HTR-8/SVneo (cell line): Measurements from ENCODE around the gene OBSCN.
A peak's percentile ranks its signal among the peaks of the same experiment; 100 is the strongest.
"Not testable (repeated sequence)": the region's sequence is repeated elsewhere in the genome, so short reads cannot be mapped to it uniquely, and the experiment has no call there.

Experiments used
- DNase-seq: peaks from one replicate; pipeline ENCODE4 v3.0.0; 2011; ENCODE audit warnings: low spot score, mixed read lengths; ENCODE audit not compliant: insufficient read length
- FAIRE-seq: peaks from 2 replicates; lab custom pipeline; 2011; peaks lifted over from hg19 to GRCh38; lab: Jason Lieb, UNC

OBSCN gene

GRCh38 chr1:228256626-228257375 lies 49.0 kb downstream of the OBSCN start:
- FAIRE-seq (no peak), DNase-seq (no peak)

DNA sequence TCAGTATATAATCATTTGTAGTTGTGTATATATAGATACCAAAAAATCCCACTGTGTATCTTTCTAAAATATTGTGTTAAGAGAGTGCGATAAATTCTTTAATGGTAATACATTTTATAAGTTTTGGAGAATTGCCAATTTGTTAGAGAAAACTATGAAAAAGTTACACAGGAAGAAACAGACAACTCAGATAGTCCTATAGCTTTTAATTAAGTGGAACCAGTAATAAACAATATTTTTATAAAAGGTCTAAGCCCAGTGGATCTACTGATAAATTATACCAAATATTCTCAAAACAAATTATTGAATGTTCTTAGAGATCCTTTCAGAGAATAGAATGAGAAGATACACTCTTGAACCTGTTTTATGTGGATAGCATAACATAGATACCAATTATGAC lies 50.6 kb downstream of the OBSCN start:
- FAIRE-seq (no peak), DNase-seq (no peak)

- DNase-seq (no peak), FAIRE-seq (no peak)
These were observed 51.6 kb downstream of the OBSCN start for GRCh38 chr1:228259368-228259894.

DNA sequence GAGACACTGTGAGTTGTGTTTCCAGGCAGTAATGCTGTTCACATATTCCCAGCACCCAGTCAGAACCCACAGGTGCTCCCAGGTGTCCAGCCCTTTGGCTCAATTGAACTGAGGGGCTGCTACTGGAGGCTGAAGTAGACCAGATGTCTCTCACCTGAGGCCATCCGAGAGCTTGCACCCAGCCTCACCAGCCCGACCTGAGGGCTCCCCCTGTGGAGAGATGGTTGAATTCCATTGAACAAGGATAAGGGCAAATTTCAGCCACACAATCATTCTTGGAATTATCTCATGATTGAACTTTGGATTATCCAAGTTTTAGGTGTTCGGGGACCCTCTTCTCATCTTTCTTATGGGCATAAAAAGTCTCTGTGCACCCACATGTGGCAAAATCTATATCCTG lies 52.1 kb downstream of the OBSCN start:
- FAIRE-seq (no peak), DNase-seq (no peak)

- FAIRE-seq (no peak), DNase-seq (no peak)
These were observed 53.9 kb downstream of the OBSCN start for GRCh38 chr1:228261706-228262105.

DNA sequence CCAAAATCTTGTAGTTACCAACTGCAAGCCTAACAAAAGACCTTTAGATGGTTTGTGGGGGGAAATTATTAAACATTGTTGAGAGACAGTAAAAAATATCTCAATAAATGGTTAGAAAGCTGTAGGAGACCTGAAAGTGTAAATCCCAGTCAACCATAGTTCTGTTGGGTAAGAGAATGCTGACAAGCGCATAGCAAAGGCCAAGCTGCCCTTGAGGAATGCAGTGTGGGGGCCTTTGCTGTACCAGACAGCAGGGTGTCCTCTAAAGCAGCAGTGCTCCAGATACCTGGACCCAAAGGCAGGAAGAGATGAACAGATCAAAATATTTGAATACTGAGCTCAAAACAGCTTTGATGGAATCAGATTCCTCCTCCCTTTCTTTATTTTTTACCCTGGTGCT lies 54.6 kb downstream of the OBSCN start:
- no peak for DNase-seq
- FAIRE-seq: no peak

DNA sequence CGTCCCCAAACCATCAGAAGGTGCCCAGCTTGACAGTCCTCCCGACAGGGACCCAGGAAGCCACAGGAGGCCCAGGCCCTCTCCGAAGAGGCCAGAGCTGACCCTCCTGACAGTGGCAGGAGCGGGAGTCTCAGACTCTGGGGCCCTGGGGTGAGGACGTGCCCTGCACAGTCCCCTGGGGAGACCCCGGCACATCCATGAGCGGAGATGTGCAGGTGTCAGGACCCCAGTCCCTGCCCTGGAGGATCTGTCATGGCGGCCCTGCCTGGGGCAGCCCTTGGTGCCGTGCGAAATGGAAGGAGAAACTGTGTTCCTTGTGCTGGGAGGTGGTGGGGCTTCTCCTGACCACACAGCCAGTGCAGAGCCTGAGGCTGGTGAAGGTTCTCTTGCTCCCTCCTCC lies 55.8 kb downstream of the OBSCN start:
- FAIRE-seq: no peak
- no peak for DNase-seq

DNA sequence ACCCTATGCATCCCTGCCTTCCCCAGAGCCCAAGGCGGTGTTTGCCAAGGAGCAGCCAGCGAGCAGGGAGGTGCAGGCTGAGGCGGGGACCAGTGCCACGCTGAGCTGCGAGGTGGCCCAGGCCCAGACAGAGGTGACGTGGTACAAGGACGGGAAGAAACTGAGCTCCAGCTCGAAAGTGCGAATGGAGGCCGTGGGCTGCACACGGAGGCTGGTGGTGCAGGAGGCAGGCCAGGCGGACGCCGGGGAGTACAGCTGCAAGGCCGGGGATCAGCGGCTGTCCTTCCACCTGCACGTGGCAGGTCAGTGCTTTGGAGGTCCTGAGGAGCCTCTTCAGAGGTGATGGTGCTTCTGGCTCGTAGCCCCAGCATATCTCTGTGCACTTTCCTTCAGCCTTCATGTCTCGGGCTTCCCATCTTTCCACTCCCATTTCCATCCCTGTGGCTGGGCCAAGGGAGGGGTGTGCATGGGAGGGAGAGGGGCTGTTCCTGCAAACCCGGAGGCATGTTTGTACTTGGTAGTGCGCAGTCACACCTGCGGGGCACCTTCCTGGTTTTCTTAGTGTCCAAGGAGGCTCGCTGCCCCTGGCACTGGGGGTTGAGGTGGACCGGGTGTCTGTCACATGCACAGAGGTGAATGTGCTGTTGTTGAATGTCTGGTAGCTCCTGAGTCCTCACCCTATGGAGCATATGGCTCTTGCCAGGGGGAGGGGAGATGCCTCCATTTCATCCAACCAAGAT lies 56.4 kb downstream of the OBSCN start:
- FAIRE-seq (no peak), DNase-seq (no peak)

- no peak for FAIRE-seq
- DNase-seq: peak; percentile 37
These were observed 57.3 kb downstream of the OBSCN start for GRCh38 chr1:228265167-228265566.

- DNase-seq: no peak
- no peak for FAIRE-seq
These were observed 60.4 kb downstream of the OBSCN start for GRCh38 chr1:228267962-228268880.

DNA sequence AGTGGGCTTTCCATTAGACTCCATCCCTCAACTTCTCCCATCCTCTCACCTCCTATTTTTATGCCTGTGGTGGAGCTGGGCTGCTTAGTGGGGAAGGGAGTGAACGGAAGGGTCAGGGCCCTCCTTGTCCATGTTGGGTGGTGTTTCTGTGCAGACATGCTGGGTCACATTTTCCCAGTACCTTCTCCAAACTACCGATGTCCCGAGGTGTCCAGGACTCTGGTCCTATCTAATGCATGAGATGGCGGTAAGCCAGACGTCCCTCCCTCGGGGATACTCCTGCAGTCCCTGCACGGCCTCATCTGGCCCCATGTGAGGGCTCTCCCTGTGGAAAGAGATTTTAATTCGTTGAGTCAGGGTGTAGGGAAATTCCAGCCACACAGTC lies 61.0 kb downstream of the OBSCN start:
- FAIRE-seq: no peak
- no peak for DNase-seq

GRCh38 chr1:228269431-228269830 lies 61.6 kb downstream of the OBSCN start:
- not testable (repeated sequence) for DNase-seq, FAIRE-seq

GRCh38 chr1:228270032-228270431 lies 62.2 kb downstream of the OBSCN start:
- FAIRE-seq (no peak), DNase-seq (no peak)

DNA sequence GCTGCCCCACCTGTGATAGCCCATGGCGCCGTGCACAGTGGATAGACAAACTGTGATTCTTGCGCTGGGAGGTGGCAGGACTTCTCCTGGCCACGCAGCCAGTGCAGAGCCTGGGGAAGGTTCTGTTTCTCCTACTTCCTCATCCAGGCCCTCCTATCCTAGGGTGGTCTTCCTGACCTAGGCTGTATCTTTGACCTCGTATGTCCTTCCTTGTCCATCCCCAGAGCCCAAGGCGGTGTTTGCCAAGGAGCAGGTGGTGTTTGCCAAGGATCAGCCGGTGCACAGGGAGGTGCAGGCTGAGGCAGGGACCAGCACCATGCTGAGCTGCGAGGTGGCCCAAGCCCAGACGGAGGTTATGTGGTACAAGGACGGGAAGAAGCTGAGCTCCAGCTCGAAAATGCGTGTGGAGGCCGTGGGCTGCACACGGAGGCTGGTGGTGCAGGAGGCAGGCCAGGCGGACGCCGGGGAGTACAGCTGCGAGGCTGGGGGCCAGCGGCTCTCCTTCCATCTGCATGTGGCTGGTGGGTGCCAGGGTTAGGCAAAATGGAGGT lies 63.9 kb downstream of the OBSCN start:
- FAIRE-seq (no peak), DNase-seq (no peak)

GRCh38 chr1:228272331-228272791 lies 64.5 kb downstream of the OBSCN start:
- no peak for DNase-seq

GRCh38 chr1:228272831-228273571 lies 65.2 kb downstream of the OBSCN start:
- DNase-seq: no peak
- FAIRE-seq: no peak

More at GRCh38 chr1:228272331-228272791, 64.5 kb downstream of the OBSCN start:
- FAIRE-seq: no peak

GRCh38 chr1:228273720-228274451 lies 66.0 kb downstream of the OBSCN start:
- FAIRE-seq (no peak), DNase-seq (no peak)

DNA sequence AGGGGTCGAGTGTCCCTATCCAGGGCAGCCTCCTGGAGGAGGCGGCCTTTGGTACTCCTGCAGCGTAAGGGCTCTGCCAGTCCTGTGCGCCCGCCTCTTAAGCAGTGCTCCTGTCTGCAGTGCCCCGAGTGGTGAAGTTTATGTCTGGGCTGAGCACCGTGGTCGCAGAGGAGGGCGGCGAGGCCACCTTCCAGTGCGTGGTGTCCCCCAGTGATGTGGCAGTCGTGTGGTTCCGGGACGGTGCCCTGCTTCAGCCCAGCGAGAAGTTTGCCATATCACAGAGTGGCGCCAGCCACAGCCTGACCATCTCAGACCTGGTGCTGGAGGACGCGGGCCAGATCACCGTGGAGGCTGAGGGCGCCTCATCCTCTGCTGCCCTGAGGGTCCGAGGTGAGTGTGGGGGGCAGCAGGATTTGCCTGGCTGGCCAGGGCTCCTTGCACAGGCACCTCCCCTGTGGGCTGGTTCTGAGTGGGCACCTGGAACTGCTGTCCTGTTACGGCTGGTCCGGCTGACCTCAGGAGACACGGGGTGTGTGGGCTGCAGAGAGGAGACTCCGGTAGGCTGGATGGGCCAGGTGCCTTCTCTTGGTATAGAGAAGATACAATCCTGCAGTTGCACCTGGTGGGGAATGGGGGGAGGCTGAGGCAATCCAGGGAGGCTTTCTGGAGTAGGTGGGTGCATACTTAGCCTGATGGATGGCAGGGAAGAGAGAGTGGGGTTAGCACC lies 66.8 kb downstream of the OBSCN start:
- no peak for FAIRE-seq

More for the DNA sequence above, 66.8 kb downstream of the OBSCN start:
- DNase-seq: no peak
